ENCODE results near the gene GRM5. TPM values are rescaled to one million over a fixed set of nuclear protein-coding genes. Genes with fewer than 3 reads are reported as not detected.

Gene GRM5
- total RNA-seq, 1 donor from 2014 or later, result not detected

DNA sequence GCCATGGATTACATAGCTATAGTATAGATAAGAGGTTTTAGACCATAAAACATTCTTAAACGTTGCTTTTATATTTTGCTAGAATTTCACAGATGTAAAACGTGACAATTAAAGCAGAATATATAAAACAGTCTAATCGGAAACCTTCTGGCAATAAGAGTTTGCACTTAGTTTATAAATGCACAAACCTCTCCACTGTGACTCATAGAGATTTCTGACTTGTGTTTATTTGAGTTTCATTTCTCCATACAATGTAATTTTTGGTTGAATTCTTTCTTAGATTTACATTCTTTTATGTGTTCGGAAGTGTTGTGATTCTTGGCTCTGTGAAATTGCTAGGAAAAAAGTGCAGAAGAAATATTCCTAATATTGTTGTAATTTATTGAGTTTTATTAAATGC, 439.6 kb downstream of the GRM5 start:
- intact Hi-C loops (cut with micrococcal nuclease), result no loop called here
- Mint-ChIP-seq H3K27me3 (no peaks in the 10 kb centered on the region), H3K9me3 (no peaks in the 10 kb centered on the region), H3K36me3 (ENCODE audit: low read depth) (no peaks in the 10 kb centered on the region), H3K4me3 (no peak overlapping the region), H3K4me1 (no peaks in the 10 kb centered on the region), H3K27ac (no peak overlapping the region)
- DNase-seq, result no peak

GRCh38 chr11:88623531-88623930, 442.3 kb downstream of the GRM5 start:
- no peak for DNase-seq
- no peaks in the 10 kb centered on the region for H3K4me1 Mint-ChIP-seq
- no peak overlapping the region for H3K27ac Mint-ChIP-seq
- no peaks in the 10 kb centered on the region for H3K9me3 Mint-ChIP-seq
- H3K27me3 Mint-ChIP-seq, result no peaks in the 10 kb centered on the region
- H3K36me3 Mint-ChIP-seq (ENCODE audit: low read depth), result no peaks in the 10 kb centered on the region
- intact Hi-C loops (cut with micrococcal nuclease), result no loop called here
- H3K4me3 Mint-ChIP-seq, result no peak overlapping the region

- DNase-seq, result no peak
- H3K9me3 Mint-ChIP-seq, result no peaks in the 10 kb centered on the region
- no peaks in the 10 kb centered on the region for H3K4me1 Mint-ChIP-seq
- intact Hi-C loops (cut with micrococcal nuclease), result no loop called here
- no peak overlapping the region for H3K4me3 Mint-ChIP-seq
- H3K27ac Mint-ChIP-seq, result no peak overlapping the region
- no peaks in the 10 kb centered on the region for H3K36me3 Mint-ChIP-seq (ENCODE audit: low read depth)
- peaks cover 2% of the 10 kb centered on the region for H3K27me3 Mint-ChIP-seq
Observed at GRCh38 chr11:88620568-88621130, 445.1 kb downstream of the GRM5 start.

- Mint-ChIP-seq H3K9me3 (no peaks in the 10 kb centered on the region), H3K4me1 (no peaks in the 10 kb centered on the region), H3K4me3 (no peak overlapping the region), H3K27ac (no peak overlapping the region), H3K36me3 (ENCODE audit: low read depth) (no peaks in the 10 kb centered on the region), H3K27me3 (peaks cover 2% of the 10 kb centered on the region)
- DNase-seq, result no peak
- intact Hi-C loops (cut with micrococcal nuclease), result no loop called here
Observed at GRCh38 chr11:88619656-88620385, 446.0 kb downstream of the GRM5 start.

DNA sequence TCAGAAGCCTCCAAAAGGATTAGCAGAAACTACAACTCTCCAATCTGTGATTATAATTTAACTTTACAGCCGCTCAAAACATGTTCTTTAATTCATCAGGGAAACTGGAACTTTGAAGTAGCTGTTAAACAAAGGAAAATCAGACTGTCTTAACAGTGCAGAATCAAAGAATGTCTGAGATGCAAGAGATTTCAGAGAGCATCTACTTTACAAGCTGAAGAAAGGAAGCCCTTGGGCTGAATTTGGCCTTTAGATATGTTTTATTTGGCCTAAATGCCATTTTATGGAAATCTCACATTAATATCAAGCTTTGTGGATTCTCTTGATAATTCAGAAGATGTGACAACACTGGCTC, 446.7 kb downstream of the GRM5 start:
- intact Hi-C loops (cut with micrococcal nuclease), result no loop called here
- Mint-ChIP-seq H3K4me1 (no peaks in the 10 kb centered on the region), H3K27me3 (peaks cover 2% of the 10 kb centered on the region), H3K36me3 (ENCODE audit: low read depth) (no peaks in the 10 kb centered on the region), H3K9me3 (no peaks in the 10 kb centered on the region), H3K4me3 (no peak overlapping the region), H3K27ac (no peak overlapping the region)
- DNase-seq, result no peak

DNA sequence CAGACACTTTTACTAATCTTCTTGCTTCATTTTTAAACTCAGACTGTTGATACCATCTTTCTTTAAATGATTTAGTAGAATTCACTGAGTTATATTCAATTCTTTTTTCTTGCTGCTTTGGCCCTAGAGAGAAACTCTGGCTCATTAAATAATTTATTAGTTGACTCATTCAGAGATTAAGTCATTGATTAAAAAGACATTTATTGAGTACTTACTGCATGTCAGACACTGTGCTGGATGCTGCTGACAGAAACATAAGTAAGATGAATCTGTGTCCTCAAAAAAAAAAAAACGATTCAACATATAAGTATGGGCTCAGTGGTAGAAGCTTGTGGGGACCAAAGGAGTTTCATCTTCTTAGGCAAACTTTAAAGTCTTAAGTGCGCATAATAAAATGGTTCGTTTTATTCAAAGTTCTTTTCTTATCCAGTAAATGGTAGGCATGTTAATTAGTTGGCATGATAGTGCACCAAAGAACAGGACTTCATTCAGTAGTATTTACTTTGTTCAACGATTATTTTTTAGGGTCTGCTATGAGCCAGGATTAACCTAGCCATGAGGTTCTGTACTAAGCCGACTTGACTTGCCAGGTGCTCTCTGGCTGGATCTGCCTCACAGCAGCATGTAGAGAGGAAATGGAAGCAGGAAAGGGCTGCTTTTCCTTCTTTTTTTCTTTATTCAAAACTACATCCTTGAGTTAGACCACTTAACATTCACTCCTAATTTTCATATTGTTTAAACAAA, 447.3 kb downstream of the GRM5 start:
- H3K4me1 Mint-ChIP-seq, result no peaks in the 10 kb centered on the region
- H3K36me3 Mint-ChIP-seq (ENCODE audit: low read depth), result no peaks in the 10 kb centered on the region
- intact Hi-C loops (cut with micrococcal nuclease), result no loop called here
- no peak overlapping the region for H3K4me3 Mint-ChIP-seq
- no peak overlapping the region for H3K27ac Mint-ChIP-seq
- no peak for DNase-seq
- peaks cover 2% of the 10 kb centered on the region for H3K27me3 Mint-ChIP-seq
- H3K9me3 Mint-ChIP-seq, result no peaks in the 10 kb centered on the region

GRCh38 chr11:88617226-88617625, 448.6 kb downstream of the GRM5 start:
- no peaks in the 10 kb centered on the region for H3K9me3 Mint-ChIP-seq
- no peaks in the 10 kb centered on the region for H3K36me3 Mint-ChIP-seq (ENCODE audit: low read depth)
- H3K27me3 Mint-ChIP-seq, result peaks cover 2% of the 10 kb centered on the region
- no peak overlapping the region for H3K4me3 Mint-ChIP-seq
- H3K27ac Mint-ChIP-seq, result no peak overlapping the region
- no peak for DNase-seq
- no peaks in the 10 kb centered on the region for H3K4me1 Mint-ChIP-seq
- intact Hi-C loops (cut with micrococcal nuclease), result no loop called here

DNA sequence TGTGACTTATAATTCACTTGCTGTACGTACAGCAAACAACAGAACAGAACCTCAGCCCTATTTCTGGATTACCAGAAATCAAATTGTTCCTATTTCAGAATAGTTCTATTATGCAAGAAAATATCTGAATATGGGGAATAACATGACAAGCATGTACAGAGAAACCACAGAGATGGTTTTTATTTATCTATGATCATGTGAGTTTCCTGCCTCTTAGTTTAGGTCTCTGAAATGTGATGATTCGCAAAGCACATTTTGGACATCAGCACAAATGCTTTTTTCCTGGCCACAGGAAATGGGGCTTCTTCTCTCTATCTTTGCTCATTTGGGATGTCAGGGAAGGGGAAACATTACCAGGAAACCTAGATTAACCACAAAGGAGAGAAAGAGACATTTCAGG, 461.5 kb downstream of the GRM5 start:
- Mint-ChIP-seq H3K27me3 (no peaks in the 10 kb centered on the region), H3K9me3 (no peaks in the 10 kb centered on the region), H3K4me3 (no peak overlapping the region), H3K27ac (no peak overlapping the region), H3K4me1 (no peaks in the 10 kb centered on the region), H3K36me3 (ENCODE audit: low read depth) (no peaks in the 10 kb centered on the region)
- no peak for DNase-seq
- intact Hi-C loops (cut with micrococcal nuclease), result no loop called here

DNA sequence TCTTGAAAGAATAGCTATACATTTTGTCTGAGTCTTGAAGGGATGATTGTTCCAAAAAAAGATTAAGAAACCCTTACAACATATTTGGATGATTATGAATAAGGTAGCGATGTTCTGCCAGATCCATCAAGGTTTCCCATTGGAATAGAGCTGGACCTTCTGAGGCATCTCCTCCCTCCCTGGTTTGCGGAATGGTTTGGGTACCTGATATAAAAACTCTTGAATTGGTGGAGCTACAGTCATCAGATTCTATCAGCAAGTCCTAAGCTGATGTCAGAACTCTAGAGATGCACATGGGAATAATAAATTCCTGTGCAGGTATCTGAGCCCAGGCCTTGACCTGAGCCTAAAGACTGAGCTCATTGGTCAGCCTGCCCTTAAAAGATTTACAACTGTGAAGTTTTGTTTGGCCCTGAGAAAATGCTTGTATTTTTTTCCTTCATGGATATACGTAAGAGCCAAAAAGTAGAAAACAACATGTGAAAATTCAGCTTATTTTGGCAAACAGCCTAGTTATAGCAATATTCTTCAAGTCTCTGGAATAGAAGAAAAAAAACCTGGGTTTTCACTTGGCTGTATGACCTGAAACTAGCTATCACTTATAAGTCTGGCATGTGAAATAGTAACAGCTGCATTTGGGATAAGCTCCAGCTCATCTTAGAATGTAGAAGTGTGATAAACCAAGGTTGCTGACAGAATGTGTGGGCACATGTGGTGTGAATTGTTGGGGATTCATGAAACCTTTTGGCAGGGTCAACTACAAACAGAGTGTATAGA, 462.5 kb downstream of the GRM5 start:
- no peaks in the 10 kb centered on the region for H3K4me1 Mint-ChIP-seq
- no peaks in the 10 kb centered on the region for H3K9me3 Mint-ChIP-seq
- H3K27me3 Mint-ChIP-seq, result no peaks in the 10 kb centered on the region
- intact Hi-C loops (cut with micrococcal nuclease), result no loop called here
- no peak overlapping the region for H3K4me3 Mint-ChIP-seq
- DNase-seq, result no peak
- no peak overlapping the region for H3K27ac Mint-ChIP-seq
- no peaks in the 10 kb centered on the region for H3K36me3 Mint-ChIP-seq (ENCODE audit: low read depth)

DNA sequence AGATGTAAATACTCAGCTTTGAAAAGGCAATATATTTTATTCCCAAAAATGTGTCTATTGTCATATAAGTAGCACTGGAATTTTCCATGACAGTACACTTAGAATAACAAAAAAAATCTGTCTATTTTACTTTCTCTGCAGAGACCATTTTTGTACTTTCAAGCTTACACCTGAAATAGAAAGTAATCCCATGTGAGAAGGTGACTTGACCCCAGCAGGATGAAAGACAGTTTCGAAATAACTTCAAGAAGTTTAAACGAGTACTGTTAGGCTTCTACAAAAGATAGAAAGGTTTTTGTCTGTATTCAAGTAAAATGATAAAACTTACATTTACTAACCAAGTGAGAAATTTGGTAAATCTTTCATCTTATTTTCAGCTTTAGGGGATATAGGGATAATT, 468.4 kb downstream of the GRM5 start:
- Mint-ChIP-seq H3K27ac (no peak overlapping the region), H3K36me3 (ENCODE audit: low read depth) (no peaks in the 10 kb centered on the region), H3K4me1 (no peaks in the 10 kb centered on the region), H3K4me3 (no peak overlapping the region), H3K9me3 (no peaks in the 10 kb centered on the region), H3K27me3 (no peaks in the 10 kb centered on the region)
- intact Hi-C loops (cut with micrococcal nuclease), result no loop called here
- DNase-seq, result no peak

- intact Hi-C loops (cut with micrococcal nuclease), result no loop called here
Observed at GRCh38 chr11:88596786-88597185, 469.0 kb downstream of the GRM5 start.

DNA sequence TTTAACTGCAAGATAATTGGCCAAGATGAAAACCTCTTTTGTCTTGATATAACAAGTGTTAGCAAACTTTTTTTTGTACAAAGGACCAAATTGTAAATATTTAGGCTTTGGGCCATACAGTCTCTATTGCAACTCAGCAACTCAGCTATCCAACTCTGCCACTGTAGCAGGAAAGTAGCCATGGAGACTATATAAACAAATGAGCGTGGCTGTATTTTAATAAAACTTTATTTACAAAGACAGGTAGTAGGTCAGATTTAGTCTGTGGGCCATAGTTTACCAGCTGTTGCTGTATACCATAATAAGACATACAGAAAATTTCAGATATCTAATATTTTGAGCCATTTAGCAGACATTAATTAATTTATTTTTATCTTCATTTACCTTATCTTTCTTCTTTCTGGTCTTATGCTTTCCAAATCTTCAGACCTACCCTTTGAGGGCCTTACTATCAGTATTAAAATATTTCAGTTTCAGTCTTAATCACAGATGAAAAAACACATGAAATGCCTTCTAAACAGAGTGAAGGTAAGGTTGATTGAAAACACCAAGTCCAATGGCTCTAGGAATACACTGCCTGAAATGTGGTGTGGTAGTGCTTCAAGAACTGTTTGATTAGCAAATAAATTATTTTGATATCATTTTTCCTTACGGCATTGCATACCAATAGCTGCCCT, 471.4 kb downstream of the GRM5 start:
- H3K36me3 Mint-ChIP-seq (ENCODE audit: low read depth), result no peaks in the 10 kb centered on the region
- H3K27ac Mint-ChIP-seq, result no peak overlapping the region
- H3K9me3 Mint-ChIP-seq, result no peaks in the 10 kb centered on the region
- H3K27me3 Mint-ChIP-seq, result no peaks in the 10 kb centered on the region
- DNase-seq, result no peak
- no peak overlapping the region for H3K4me3 Mint-ChIP-seq
- intact Hi-C loops (cut with micrococcal nuclease), result no loop called here
- no peaks in the 10 kb centered on the region for H3K4me1 Mint-ChIP-seq

More at GRCh38 chr11:88596786-88597185, 469.0 kb downstream of the GRM5 start:
- Mint-ChIP-seq H3K27ac (no peak overlapping the region), H3K27me3 (no peaks in the 10 kb centered on the region), H3K4me1 (no peaks in the 10 kb centered on the region), H3K9me3 (no peaks in the 10 kb centered on the region), H3K4me3 (no peak overlapping the region), H3K36me3 (ENCODE audit: low read depth) (no peaks in the 10 kb centered on the region)
- DNase-seq, result no peak

DNA sequence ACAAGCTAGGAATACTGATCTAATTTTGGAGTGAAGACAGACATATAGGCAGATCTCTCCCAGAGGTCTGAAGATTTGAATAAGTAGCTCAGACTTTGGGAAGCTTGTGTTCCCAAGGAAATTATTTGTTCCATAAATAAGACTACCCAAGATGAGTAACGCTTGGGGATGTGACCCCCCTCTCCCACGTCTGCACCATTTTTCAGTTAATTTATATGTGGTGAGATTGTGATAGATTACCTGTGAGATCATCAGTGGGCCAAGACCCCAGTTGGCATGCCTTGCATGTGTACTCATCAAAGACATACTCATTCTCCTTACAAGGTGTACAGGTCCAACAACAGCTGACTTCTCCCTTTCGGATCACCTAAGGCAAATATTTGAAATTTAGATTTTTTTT, 475.4 kb downstream of the GRM5 start:
- intact Hi-C loops (cut with micrococcal nuclease), result no loop called here
- no peak for DNase-seq
- Mint-ChIP-seq H3K36me3 (ENCODE audit: low read depth) (no peaks in the 10 kb centered on the region), H3K9me3 (no peaks in the 10 kb centered on the region), H3K27ac (no peak overlapping the region), H3K4me1 (no peaks in the 10 kb centered on the region), H3K4me3 (no peak overlapping the region), H3K27me3 (peaks cover 4% of the 10 kb centered on the region)

All from activated CD4-positive, alpha-beta T cell treated with anti-CD3 and anti-CD28 coated beads, Interleukin-2, amount 10 ng/mL, durations not matched to agents 24 days and 14 days (primary cell).